Measurements from ENCODE around the gene VPS39. TPM values are rescaled to one million over a fixed set of nuclear protein-coding genes. Genes with fewer than 3 reads are reported as not detected.

The VPS39 gene
- total and polyA plus RNA-seq, 2 of the 13 experiments (the other 11 are each of a cell fraction or from before 2014, with no cell fraction given) = 22.9 to 32.0 TPM

- Histone ChIP-seq H3K4me2 (ENCODE audit: low read depth, low read length) (no peak overlapping the region), H3K9me3 (ENCODE audit: low read length) (no peaks in the 10 kb centered on the region), H2AFZ (ENCODE audit: low read length) (no peak overlapping the region), H3K27ac (ENCODE audit: extremely low read length, insufficient read depth, low read length) (no peak overlapping the region), H3K4me1 (ENCODE audit: insufficient read depth, low read length) (peaks cover 37% of the 10 kb centered on the region), H4K20me1 (ENCODE audit: insufficient read depth, low read length) (no peaks in the 10 kb centered on the region), H3K4me3 (replicated peaks in 1 of 3; ENCODE audit: insufficient read depth in 1 of 3, low read depth in 2 of 3, low read length in 3 of 3) (no peak overlapping the region), H3K9ac (ENCODE audit: insufficient read depth, low read depth, low read length) (no peak overlapping the region), H3K36me3 (replicated peaks in 1 of 2; ENCODE audit: control insufficient read depth in 1 of 2, insufficient read depth in 2 of 2, low read length in 2 of 2) (peaks cover 2 to 17% of the 10 kb centered on the region in 2 experiments; a peak in 4 of 5 replicates), H3K27me3 (ENCODE audit: control insufficient read depth in 1 of 2, insufficient read depth in 2 of 2, low read length in 2 of 2) (no peaks in the 10 kb centered on the region; a peak in 1 of 5 replicates), H3K79me2 (ENCODE audit: insufficient read depth, low read length) (no peaks in the 10 kb centered on the region)
- no peak for DNase-seq (ENCODE audit: low spot score)
- FAIRE-seq = no peak
- intact Hi-C loops (cut with micrococcal nuclease; ENCODE audit: unreplicated experiment) = no loop called here
- ATAC-seq = no peak
- CTCF ChIA-PET (ENCODE audit: low intra/inter-chr PET ratio, low total read pairs) = no interaction called here
- 96% methylated on average over 3 of the region's 3 CpGs for WGBS (ENCODE audit: low lambda C conversion rate)
- no TSS peak for BruUV-seq (replicated peaks)
- in situ Hi-C loops (cut with HindIII; ENCODE audit: extremely low pct_ligation_motif_present, low pct_unique_long_range_greater_than_20kb) = no loop called here
- POLR2A ChIA-PET = interaction anchor here (0.7 kb wide), 1 partner anchor 382 kb away, joined by 3 read pairs; the partner anchor contains the start of gene STARD9
- TF ChIP-seq RERE (CRISPR knock-in tag; IDR thresholded peaks at IDR 0.05; ENCODE audit: low read depth) (no peak), ZNF777 (CRISPR knock-in tag; IDR thresholded peaks at IDR 0.05) (no peak), TCF12 (IDR thresholded peaks at IDR 0.05) (no peak), TCF12 (CRISPR knock-in tag; IDR thresholded peaks at IDR 0.05) (no peak), SRSF1 (optimal IDR thresholded peaks at IDR 0.05; ENCODE audit: low read depth, low read length) (no peak), ZFY (CRISPR knock-in tag; IDR thresholded peaks at IDR 0.05) (no peak), CCDC6 (CRISPR knock-in tag; IDR thresholded peaks at IDR 0.05) (no peak), ZNF562 (CRISPR knock-in tag; IDR thresholded peaks at IDR 0.05; ENCODE audit: borderline replicate concordance) (no peak), ZNF614 (CRISPR knock-in tag; IDR thresholded peaks at IDR 0.05; ENCODE audit: borderline replicate concordance) (no peak), ELF3 (CRISPR knock-in tag; IDR thresholded peaks at IDR 0.05) (no peak), SP140L (CRISPR knock-in tag; IDR thresholded peaks at IDR 0.05; ENCODE audit: borderline replicate concordance) (no peak), MBD4 (IDR thresholded peaks at IDR 0.05; ENCODE audit: borderline replicate concordance, low read length) (no peak), NFE2 (CRISPR knock-in tag; IDR thresholded peaks at IDR 0.05) (no peak), RBAK (CRISPR knock-in tag; IDR thresholded peaks at IDR 0.05) (no peak), LCORL (IDR thresholded peaks at IDR 0.05) (no peak), LCORL (CRISPR knock-in tag; IDR thresholded peaks at IDR 0.05) (no peak)
- TF ChIP-seq, protein P1, sequence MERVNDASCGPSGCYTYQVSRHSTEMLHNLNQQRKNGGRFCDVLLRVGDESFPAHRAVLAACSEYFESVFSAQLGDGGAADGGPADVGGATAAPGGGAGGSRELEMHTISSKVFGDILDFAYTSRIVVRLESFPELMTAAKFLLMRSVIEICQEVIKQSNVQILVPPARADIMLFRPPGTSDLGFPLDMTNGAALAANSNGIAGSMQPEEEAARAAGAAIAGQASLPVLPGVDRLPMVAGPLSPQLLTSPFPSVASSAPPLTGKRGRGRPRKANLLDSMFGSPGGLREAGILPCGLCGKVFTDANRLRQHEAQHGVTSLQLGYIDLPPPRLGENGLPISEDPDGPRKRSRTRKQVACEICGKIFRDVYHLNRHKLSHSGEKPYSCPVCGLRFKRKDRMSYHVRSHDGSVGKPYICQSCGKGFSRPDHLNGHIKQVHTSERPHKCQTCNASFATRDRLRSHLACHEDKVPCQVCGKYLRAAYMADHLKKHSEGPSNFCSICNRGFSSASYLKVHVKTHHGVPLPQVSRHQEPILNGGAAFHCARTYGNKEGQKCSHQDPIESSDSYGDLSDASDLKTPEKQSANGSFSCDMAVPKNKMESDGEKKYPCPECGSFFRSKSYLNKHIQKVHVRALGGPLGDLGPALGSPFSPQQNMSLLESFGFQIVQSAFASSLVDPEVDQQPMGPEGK (CRISPR knock-in tag; IDR thresholded peaks at IDR 0.05) = no peak
- TF ChIP-seq, protein P2, sequence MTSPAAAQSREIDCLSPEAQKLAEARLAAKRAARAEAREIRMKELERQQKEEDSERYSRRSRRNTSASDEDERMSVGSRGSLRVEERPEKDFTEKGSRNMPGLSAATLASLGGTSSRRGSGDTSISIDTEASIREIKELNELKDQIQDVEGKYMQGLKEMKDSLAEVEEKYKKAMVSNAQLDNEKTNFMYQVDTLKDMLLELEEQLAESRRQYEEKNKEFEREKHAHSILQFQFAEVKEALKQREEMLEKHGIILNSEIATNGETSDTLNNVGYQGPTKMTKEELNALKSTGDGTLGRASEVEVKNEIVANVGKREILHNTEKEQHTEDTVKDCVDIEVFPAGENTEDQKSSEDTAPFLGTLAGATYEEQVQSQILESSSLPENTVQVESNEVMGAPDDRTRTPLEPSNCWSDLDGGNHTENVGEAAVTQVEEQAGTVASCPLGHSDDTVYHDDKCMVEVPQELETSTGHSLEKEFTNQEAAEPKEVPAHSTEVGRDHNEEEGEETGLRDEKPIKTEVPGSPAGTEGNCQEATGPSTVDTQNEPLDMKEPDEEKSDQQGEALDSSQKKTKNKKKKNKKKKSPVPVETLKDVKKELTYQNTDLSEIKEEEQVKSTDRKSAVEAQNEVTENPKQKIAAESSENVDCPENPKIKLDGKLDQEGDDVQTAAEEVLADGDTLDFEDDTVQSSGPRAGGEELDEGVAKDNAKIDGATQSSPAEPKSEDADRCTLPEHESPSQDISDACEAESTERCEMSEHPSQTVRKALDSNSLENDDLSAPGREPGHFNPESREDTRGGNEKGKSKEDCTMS (CRISPR knock-in tag; conservative IDR thresholded peaks at IDR 0.05) = no peak
Observed at GRCh38 chr15:42193383-42193782, 14.7 kb downstream of the VPS39 start.

All from HepG2 (cell line).